ENCODE results near the gene P2RX7.
"Not testable (repeated sequence)": the region's sequence is repeated elsewhere in the genome, so short reads cannot be mapped to it uniquely, and the experiment has no call there.

The P2RX7 gene

GRCh38 chr12:121135320-121135719 lies 2.6 kb downstream of the P2RX7 start:
- no peak for DNase-seq (ENCODE audit: low read depth in 2 of 2)

GRCh38 chr12:121137512-121137911 lies 4.8 kb downstream of the P2RX7 start:
- DNase-seq (ENCODE audit: low read depth in 2 of 2): no peak

GRCh38 chr12:121138284-121138683 lies 5.6 kb downstream of the P2RX7 start:
- DNase-seq (ENCODE audit: low read depth in 2 of 2): no peak

GRCh38 chr12:121139286-121139685 lies 6.6 kb downstream of the P2RX7 start:
- no peak for DNase-seq (ENCODE audit: low read depth in 2 of 2)

- no peak for DNase-seq (ENCODE audit: low read depth in 2 of 2)
Observed at GRCh38 chr12:121142171-121142950, 9.7 kb downstream of the P2RX7 start.

GRCh38 chr12:121144416-121144914 lies 11.8 kb downstream of the P2RX7 start:
- no peak for DNase-seq (ENCODE audit: low read depth in 2 of 2)

GRCh38 chr12:121145221-121145620 lies 12.5 kb downstream of the P2RX7 start:
- no peak for DNase-seq (ENCODE audit: low read depth in 2 of 2)

GRCh38 chr12:121149289-121149688 lies 16.6 kb downstream of the P2RX7 start:
- not testable (repeated sequence) for DNase-seq (ENCODE audit: low read depth in 2 of 2)

GRCh38 chr12:121154793-121155375 lies 22.2 kb downstream of the P2RX7 start:
- DNase-seq (ENCODE audit: low read depth in 2 of 2): no peak

- no peak for DNase-seq (ENCODE audit: low read depth in 2 of 2)
Observed at GRCh38 chr12:121156365-121156764, 23.7 kb downstream of the P2RX7 start.

GRCh38 chr12:121158085-121158484 lies 25.4 kb downstream of the P2RX7 start:
- DNase-seq (ENCODE audit: low read depth in 2 of 2): no peak

- not testable (repeated sequence) for DNase-seq (ENCODE audit: low read depth in 2 of 2)
Observed at GRCh38 chr12:121158728-121159351, 26.2 kb downstream of the P2RX7 start.

GRCh38 chr12:121159467-121160307 lies 27.0 kb downstream of the P2RX7 start:
- DNase-seq (ENCODE audit: low read depth in 2 of 2): no peak

- DNase-seq (ENCODE audit: low read depth in 2 of 2): no peak
Observed at GRCh38 chr12:121162384-121162783, 29.7 kb downstream of the P2RX7 start.

- DNase-seq (ENCODE audit: low read depth in 2 of 2): no peak
Observed at GRCh38 chr12:121162985-121163384, 30.3 kb downstream of the P2RX7 start.

GRCh38 chr12:121164839-121165238 lies 32.2 kb downstream of the P2RX7 start:
- not testable (repeated sequence) for DNase-seq (ENCODE audit: low read depth in 2 of 2)

- no peak for DNase-seq (ENCODE audit: low read depth in 2 of 2)
Observed at GRCh38 chr12:121165316-121165715, 32.6 kb downstream of the P2RX7 start.

GRCh38 chr12:121166356-121166755 lies 33.7 kb downstream of the P2RX7 start:
- DNase-seq (ENCODE audit: low read depth in 2 of 2): no peak

- no peak for DNase-seq (ENCODE audit: low read depth in 2 of 2)
Observed at GRCh38 chr12:121167232-121167820, 34.6 kb downstream of the P2RX7 start.

GRCh38 chr12:121167951-121168350 lies 35.3 kb downstream of the P2RX7 start:
- no peak for DNase-seq (ENCODE audit: low read depth in 2 of 2)

- DNase-seq (ENCODE audit: low read depth in 2 of 2): no peak
Observed at GRCh38 chr12:121170151-121170550, 37.5 kb downstream of the P2RX7 start.

Measured in stimulated activated CD4-positive, alpha-beta T cell treated with anti-CD3 and anti-CD28 coated beads, Interleukin-1b, Interleukin-23, amount 100 ng/mL, for 1 hour (primary cell).